ENCODE results near the gene DPEP1.
"Not testable (repeated sequence)": the region's sequence is repeated elsewhere in the genome, so short reads cannot be mapped to it uniquely, and the experiment has no call there.

GRCh38 chr16:89634463-89635385 lies 21.3 kb downstream of the DPEP1 start:
- TF ChIP-seq EZH2 (IDR thresholded peaks at IDR 0.05; ENCODE audit: borderline replicate concordance, insufficient read depth, low read depth, low read length, poor library complexity, severe bottlenecking); CTCF (IDR thresholded peaks at IDR 0.05): not testable (repeated sequence)
